Right lung (tissue), 5 donors: ENCODE results near the gene INPP5B. TPM values are rescaled to one million over a fixed set of nuclear protein-coding genes. Genes with fewer than 3 reads are reported as not detected.

ENCODE experiments used
- DNase-seq, 2 donors: peaks; one replicate each; pipeline ENCODE4 v3.0.0-alpha.2; 2013
- polyA plus RNA-seq, 5 donors: library from polyadenylated mRNA; unstranded; fragments of 120-200 nt; gene quantifications; one replicate each; pipeline versions ENCODE4 v1.2.1 to v1.2.3, GENCODE V29; 2013; ENCODE audit warnings: inconsistent platforms in 1 of 5, low replicate concordance in 1 of 5; ENCODE audit not compliant: insufficient read length in 5 of 5, insufficient read depth in 1 of 5

INPP5B gene
- polyA plus RNA-seq, 5 donors: 25.7 to 36.0 (median 27.9) TPM

DNA sequence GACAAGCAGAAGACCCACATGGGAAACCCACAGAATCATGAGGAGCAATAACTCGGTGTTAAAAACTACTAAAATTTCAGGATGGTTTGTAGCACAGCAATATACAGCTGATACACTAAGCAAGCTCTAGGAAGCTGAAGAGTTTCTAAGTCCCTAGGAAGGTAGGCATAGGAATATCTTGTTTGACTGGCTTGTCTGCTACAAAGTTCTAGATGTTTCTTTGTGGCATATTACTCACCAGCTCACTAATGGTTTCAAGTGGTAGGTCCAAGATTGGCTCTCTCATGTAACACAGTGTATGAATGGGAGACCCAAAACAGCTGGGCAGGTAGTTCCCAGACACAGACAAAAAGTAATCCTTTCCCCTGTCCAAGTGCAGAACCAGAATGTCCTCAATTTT lies 74.2 kb downstream of the INPP5B start:
- DNase-seq: no peak

DNA sequence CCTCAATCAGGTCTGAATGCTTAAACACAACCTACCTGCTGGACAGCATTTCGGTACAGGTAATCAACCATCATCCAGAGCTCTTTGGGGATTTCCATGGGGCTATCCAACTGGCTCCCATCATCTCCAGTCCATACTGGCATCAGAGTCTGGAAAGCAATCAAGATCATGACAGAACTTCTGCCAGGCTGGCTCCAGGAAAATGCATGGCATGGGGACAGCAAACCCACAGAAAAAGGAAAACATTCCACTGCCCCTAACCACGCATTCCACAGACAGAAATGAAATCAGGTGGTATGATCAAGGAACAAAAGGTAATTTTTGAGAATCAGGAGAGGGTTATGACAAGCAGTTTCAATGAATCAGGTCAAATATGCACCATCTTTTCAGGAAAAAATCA lies 78.4 kb downstream of the INPP5B start:
- no peak for DNase-seq

- no peak for DNase-seq
Observed at GRCh38 chr1:37867784-37868183, 79.1 kb downstream of the INPP5B start.

DNA sequence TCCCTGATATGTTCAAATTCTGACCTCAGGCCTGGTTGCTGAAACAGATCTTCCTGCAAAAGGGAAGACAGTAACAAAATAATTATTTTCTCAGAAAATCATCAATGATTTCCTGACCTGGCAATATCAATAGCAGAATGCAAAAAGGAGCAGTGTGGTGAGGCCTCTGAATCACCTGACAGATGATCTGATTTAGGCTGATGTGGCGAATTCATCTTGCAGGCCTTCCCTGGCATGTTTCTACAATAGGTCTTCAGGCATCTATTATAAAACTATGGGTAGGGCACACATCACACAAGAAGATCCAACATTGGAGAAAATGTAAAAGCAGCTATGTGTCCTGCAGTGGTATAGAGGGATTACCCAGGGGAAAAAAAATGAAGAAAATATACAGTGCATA lies 80.4 kb downstream of the INPP5B start:
- DNase-seq: no peak

DNA sequence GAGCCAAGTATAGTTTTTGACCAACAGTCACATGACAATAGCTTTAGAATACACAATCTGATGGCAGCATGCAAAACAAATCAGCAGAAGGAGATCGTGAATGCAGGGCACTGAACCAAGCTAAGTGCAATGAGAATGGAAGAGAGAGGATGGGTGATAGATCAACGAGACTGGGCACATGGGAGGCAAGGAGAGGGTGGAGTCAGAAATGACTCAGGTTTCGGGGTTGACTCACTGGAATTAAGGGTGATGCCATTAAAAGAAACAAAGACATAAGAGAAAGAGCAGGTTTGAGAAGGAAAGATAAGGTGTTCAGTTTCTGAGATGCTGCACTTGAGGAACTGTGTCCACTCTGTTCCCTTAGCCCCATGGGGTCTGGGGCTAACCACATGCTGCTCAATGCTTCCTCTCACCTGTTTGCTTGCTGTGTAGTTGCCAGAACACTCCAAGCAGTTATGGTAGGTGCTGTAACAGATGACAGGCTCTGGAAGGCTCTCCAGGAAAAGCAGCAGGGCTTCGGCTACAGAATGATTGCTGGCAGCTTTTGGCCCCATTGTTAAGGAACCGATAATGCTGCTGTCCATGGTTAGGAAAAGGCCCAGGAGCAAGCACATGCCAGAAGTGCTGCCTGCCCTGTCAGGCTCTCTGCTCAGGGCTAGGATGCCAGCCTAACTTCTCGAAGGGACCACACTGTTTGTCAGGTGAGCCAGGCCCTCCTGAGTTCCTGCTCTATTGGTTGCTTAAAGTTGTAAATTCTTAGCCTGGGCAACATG lies 81.3 kb downstream of the INPP5B start:
- DNase-seq: no peak

- DNase-seq: no peak
Observed at GRCh38 chr1:37862330-37862729, 84.5 kb downstream of the INPP5B start.

DNA sequence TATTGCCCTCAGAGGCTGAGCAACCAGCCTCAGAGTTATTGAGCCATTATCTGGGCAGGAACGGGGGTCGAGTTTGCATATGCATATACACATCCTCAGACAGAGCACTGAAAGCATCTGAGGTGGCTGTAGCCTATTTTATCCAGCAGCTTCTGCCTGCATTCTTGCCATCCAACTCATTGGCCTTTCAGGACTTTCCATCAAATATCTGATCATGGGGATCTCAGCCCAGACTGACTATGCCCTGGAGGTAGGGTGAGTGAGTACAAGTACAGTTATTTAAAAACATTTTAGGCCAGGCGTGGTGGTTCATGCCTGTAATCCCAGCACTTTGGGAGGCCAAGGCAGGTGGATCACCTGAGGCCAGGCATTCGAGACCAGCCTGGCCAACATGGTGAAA lies 85.7 kb downstream of the INPP5B start:
- no peak for DNase-seq

DNA sequence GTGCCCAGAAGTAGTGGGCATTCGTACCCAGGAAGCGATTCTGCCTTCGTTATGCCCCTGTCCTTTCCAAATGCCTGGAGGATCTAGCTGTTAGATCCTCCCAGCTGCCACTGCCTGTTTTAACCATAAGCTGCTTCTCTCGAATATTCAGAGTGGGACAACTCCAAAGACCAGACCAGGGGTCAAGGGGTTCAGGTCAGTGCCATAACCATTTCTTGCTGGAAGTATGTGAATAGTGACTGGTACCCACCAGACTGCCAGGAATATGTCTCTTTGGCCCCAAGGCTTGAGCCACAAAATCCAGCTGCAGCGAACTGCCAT lies 86.5 kb downstream of the INPP5B start:
- no peak for DNase-seq

GRCh38 chr1:37859507-37860345 lies 87.1 kb downstream of the INPP5B start, which contains the start of gene MTF1:
MTF1 (minus strand) TSS chr1:37859592; CDS start chr1:37857658, 1,934 bp downstream.
- peak; percentile 97 for DNase-seq

DNA sequence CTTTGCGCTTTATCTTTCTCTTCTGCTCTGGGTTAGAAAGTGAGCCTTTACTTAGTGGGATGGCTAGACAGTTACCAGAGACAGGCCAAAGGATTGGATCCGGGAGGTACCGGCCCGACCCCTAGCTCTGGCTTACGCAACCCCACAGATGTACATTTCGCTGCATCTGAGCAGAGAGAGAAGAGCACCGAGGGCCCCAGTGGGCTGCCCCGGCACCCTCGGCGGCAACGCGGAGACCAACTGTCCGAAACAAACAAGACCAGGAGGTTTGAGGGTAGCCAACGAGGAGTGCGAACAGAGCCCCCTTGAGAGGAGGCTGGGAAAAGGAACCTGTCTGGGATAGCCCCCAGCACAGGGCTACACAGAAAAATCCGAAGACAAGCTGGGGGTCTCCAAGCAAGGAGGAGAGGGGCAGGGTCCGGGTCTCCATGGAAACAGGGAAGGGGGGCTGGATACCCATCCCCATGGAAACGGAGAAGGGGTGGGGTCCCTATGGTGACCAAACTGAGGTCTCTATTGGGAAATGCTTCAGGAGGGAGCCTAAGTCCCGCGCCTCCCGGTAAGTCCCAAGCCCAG lies 87.8 kb downstream of the INPP5B start:
- DNase-seq: no peak

GRCh38 chr1:37854406-37854805 lies 92.4 kb downstream of the INPP5B start:
- no peak for DNase-seq

GRCh38 chr1:37853157-37853556 lies 93.7 kb downstream of the INPP5B start:
- DNase-seq: no peak

- DNase-seq: peak in 1 of 2 donors; percentile 6
Observed at GRCh38 chr1:37851782-37852210, 95.1 kb downstream of the INPP5B start.

DNA sequence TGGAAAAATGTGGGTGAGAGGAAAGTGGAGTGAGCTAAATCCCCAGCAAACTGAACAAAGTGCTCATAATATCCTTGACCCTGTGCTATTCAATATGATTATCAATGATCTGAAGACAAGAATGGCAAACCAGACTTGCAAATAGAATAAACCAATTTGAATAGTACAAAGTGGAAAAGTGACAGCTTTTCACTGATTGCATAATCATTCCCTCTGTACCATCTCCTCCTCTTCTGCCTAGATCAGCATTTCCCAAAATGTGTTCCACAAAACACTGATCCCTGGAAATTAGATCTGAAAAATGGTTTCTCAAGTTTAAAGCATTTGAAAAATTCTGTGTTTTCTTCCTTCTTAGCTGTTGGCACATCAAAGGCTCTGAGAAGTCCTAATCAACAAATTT lies 95.6 kb downstream of the INPP5B start:
- peak in 1 of 2 donors; percentile 16 for DNase-seq

DNA sequence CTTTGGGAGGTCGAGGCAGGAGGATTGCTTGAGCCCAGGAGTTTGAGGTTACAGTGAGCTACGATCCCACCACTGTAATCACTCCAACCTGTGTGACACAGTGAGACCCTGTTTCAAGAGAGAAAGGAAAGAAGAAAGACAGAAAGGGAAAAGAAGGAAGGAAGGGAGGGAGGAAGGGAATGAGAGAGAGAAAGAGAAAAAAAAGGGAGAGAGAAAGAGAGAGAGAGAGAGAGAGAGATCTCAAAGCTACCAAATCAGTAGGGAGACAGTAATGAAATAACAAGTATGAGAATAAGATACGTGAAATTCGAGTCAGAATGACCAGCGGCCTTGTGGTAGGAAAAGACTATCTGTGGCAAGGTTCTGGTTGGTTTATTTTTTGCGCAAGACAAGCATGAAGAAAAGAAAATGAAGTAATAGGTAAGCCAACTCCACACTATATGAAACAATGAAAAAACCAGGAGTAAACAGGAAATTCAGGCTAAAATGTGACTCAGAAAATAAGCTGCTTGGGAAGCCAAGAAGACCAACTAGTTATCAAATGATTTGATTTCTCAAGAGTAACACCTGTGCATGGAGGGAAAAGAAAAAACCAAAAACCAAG lies 96.4 kb downstream of the INPP5B start:
- DNase-seq: peak in 1 of 2 donors; percentile 1

DNA sequence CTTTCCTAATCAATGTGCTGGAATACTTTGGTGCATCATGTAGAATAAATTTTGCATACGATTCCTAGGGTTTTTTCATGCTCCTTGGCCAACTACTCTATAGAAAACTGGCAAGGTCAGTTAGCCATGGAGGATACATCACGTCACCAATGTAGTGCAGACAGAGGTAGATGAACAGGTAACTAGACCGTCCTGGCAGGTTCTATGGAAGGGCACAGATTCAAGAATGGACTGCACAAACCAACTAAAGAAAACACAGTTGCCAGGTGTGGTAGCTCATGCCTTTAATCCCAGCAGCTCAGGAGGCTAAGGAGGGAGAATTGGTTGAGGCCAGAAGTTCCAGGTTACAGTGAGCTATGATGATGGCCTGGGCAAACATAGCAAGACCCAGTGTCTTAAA lies 97.4 kb downstream of the INPP5B start:
- DNase-seq: no peak

- no peak for DNase-seq
Observed at GRCh38 chr1:37846647-37847339, 100.1 kb downstream of the INPP5B start.

DNA sequence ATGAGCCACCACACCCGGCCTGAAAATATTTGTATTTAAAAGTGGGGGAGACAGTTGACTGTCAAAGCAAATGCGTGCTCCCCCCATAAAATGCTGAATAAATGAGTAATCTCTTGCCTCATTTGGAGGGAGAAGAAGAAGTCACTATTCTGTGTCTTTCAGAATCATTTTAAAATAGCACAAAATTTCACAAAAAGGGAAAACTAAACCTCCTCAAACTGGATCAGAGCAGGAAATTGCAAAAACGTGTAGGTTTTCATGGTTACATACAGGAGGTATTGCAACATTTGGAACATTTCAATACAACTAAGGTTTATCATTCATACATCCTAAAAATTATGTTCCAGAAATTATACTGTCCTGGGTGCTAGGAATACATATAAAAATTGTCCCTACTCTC lies 101.1 kb downstream of the INPP5B start:
- DNase-seq: no peak

DNA sequence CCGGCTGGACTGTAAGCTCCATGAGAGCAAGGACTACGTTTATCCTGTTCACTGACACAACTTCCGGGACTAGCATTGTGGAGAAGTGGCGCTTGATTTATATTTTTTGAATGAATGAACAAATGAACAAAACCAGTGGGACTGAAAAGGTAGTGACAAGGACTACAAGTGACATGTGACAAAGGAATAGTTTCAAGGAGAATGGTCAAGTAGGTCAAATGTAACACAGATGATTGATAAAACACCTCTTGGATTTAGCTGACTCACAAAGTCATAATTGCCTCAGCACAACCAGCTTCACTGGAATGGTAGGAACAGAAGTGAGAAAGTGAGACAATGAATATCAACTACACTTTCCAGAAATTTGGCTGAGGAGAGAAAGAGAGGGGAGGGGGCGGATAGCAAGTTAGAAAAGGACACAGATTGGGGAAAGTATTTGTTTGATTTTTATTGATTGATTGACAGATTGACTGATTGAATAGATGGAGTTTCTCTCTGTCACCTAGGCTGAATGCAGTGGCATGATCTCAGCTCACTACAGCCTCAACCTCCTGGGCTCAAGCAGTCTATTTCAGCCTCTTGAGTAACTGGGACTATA lies 101.7 kb downstream of the INPP5B start:
- DNase-seq: no peak

DNA sequence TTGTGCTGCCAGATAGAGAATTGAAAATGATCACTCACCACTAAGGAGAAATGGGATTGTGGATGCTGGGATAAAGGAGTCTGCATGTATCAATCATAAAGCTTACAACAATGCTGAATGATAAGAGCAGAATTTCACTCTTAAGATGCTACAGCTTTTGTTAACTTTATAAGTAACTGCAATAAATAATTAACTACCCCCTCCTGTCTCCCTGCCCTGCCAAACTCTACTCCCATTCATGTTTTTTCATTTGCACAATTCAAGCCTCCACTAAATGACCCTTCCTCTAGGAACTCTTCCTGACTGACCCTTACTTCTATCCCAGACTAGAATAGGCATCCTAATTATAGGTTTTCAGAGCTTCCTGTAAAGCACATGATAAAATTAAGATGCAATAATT lies 102.3 kb downstream of the INPP5B start:
- no peak for DNase-seq

- no peak for DNase-seq
Observed at GRCh38 chr1:37841652-37842051, 105.2 kb downstream of the INPP5B start.
